ENCODE data around the gene CNTNAP2. TPM values are rescaled to one million over a fixed set of nuclear protein-coding genes. Genes with fewer than 3 reads are reported as not detected.

The CNTNAP2 gene
- total RNA-seq, 1 experiment from 2014 or later = 0.03 TPM

GRCh38 chr7:147496209-147496608 lies 1379.6 kb downstream of the CNTNAP2 start:
- in situ Hi-C loops (cut with HindIII; ENCODE audit: low pct_unique_long_range_greater_than_20kb, low sequenced_read_pairs) (no loop called here), intact Hi-C loops (cut with micrococcal nuclease; ENCODE audit: unreplicated experiment) (no loop called here)
- Histone ChIP-seq H3K4me1 (ENCODE audit: control insufficient read depth, insufficient read depth, low read length) (no peaks in the 10 kb centered on the region), H3K9me3 (ENCODE audit: control insufficient read depth, insufficient read depth, low read depth, low read length) (no peaks in the 10 kb centered on the region), H3K27ac (ENCODE audit: low read length) (no peak overlapping the region), H3K4me3 (ENCODE audit: low read depth in 2 of 2, low read length in 2 of 2) (no peak overlapping the region), H3K36me3 (ENCODE audit: control insufficient read depth, insufficient read depth, low read length) (no peaks in the 10 kb centered on the region), H3K27me3 (ENCODE audit: control insufficient read depth, insufficient read depth, low read length) (no peaks in the 10 kb centered on the region)
- BruUV-seq (replicated peaks) = no TSS peak
- DNase-seq (ENCODE audit: low read depth, low spot score) (no peak), ATAC-seq (no peak)
- ChIA-PET CTCF (no interaction called here), POLR2A (no interaction called here)
- TF ChIP-seq, protein P1, sequence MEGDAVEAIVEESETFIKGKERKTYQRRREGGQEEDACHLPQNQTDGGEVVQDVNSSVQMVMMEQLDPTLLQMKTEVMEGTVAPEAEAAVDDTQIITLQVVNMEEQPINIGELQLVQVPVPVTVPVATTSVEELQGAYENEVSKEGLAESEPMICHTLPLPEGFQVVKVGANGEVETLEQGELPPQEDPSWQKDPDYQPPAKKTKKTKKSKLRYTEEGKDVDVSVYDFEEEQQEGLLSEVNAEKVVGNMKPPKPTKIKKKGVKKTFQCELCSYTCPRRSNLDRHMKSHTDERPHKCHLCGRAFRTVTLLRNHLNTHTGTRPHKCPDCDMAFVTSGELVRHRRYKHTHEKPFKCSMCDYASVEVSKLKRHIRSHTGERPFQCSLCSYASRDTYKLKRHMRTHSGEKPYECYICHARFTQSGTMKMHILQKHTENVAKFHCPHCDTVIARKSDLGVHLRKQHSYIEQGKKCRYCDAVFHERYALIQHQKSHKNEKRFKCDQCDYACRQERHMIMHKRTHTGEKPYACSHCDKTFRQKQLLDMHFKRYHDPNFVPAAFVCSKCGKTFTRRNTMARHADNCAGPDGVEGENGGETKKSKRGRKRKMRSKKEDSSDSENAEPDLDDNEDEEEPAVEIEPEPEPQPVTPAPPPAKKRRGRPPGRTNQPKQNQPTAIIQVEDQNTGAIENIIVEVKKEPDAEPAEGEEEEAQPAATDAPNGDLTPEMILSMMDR (IDR thresholded peaks at IDR 0.05) = no peak
- TF ChIP-seq SIN3A (IDR thresholded peaks at IDR 0.05; ENCODE audit: borderline replicate concordance, insufficient read depth, low read depth, low read length) (no peak), POLR2AphosphoS5 (IDR thresholded peaks at IDR 0.05; ENCODE audit: low read depth, low read length) (no peak), TCF7L2 (IDR thresholded peaks at IDR 0.05; ENCODE audit: low read depth, low read length) (no peak)
- TF ChIP-seq, protein P2, sequence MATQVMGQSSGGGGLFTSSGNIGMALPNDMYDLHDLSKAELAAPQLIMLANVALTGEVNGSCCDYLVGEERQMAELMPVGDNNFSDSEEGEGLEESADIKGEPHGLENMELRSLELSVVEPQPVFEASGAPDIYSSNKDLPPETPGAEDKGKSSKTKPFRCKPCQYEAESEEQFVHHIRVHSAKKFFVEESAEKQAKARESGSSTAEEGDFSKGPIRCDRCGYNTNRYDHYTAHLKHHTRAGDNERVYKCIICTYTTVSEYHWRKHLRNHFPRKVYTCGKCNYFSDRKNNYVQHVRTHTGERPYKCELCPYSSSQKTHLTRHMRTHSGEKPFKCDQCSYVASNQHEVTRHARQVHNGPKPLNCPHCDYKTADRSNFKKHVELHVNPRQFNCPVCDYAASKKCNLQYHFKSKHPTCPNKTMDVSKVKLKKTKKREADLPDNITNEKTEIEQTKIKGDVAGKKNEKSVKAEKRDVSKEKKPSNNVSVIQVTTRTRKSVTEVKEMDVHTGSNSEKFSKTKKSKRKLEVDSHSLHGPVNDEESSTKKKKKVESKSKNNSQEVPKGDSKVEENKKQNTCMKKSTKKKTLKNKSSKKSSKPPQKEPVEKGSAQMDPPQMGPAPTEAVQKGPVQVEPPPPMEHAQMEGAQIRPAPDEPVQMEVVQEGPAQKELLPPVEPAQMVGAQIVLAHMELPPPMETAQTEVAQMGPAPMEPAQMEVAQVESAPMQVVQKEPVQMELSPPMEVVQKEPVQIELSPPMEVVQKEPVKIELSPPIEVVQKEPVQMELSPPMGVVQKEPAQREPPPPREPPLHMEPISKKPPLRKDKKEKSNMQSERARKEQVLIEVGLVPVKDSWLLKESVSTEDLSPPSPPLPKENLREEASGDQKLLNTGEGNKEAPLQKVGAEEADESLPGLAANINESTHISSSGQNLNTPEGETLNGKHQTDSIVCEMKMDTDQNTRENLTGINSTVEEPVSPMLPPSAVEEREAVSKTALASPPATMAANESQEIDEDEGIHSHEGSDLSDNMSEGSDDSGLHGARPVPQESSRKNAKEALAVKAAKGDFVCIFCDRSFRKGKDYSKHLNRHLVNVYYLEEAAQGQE (IDR thresholded peaks at IDR 0.05; ENCODE audit: insufficient read depth in 1 of 2, low read depth in 2 of 2, low read length in 1 of 2) = no peak

GRCh38 chr7:147497246-147497645 lies 1380.6 kb downstream of the CNTNAP2 start:
- Histone ChIP-seq H3K27me3 (ENCODE audit: control insufficient read depth, insufficient read depth, low read length) (no peaks in the 10 kb centered on the region), H3K9me3 (ENCODE audit: control insufficient read depth, insufficient read depth, low read depth, low read length) (no peaks in the 10 kb centered on the region), H3K4me1 (ENCODE audit: control insufficient read depth, insufficient read depth, low read length) (no peaks in the 10 kb centered on the region), H3K27ac (ENCODE audit: low read length) (no peak overlapping the region), H3K4me3 (ENCODE audit: low read depth in 2 of 2, low read length in 2 of 2) (no peak overlapping the region), H3K36me3 (ENCODE audit: control insufficient read depth, insufficient read depth, low read length) (no peaks in the 10 kb centered on the region)
- no peak for ATAC-seq
- intact Hi-C loops (cut with micrococcal nuclease; ENCODE audit: unreplicated experiment) (no loop called here), in situ Hi-C loops (cut with HindIII; ENCODE audit: low pct_unique_long_range_greater_than_20kb, low sequenced_read_pairs) (no loop called here)
- BruUV-seq (replicated peaks) = no TSS peak
- POLR2A ChIA-PET = no interaction called here
- no peak for TF ChIP-seq SIN3A (IDR thresholded peaks at IDR 0.05; ENCODE audit: borderline replicate concordance, insufficient read depth, low read depth, low read length)
- no peak for TF ChIP-seq POLR2AphosphoS5 (IDR thresholded peaks at IDR 0.05; ENCODE audit: low read depth, low read length)
- no peak for TF ChIP-seq TCF7L2 (IDR thresholded peaks at IDR 0.05; ENCODE audit: low read depth, low read length)
- TF ChIP-seq, protein P2 (IDR thresholded peaks at IDR 0.05; ENCODE audit: insufficient read depth in 1 of 2, low read depth in 2 of 2, low read length in 1 of 2) = no peak
- TF ChIP-seq, protein P1 (IDR thresholded peaks at IDR 0.05) = no peak
- no peak for DNase-seq (ENCODE audit: low read depth, low spot score)
- CTCF ChIA-PET = interaction anchor here (0.6 kb wide), 1 partner anchor 15 kb away, joined by 6 read pairs; no protein-coding TSS in a partner anchor
